ENCODE results near the gene MARCHF3. TPM values are rescaled to one million over a fixed set of nuclear protein-coding genes. Genes with fewer than 3 reads are reported as not detected.

Gene MARCHF3
- total and polyA plus RNA-seq, 2 donors (not counting 3 experiments of a cell fraction or from before 2014, with no cell fraction given), result 31.9 to 35.0 TPM

GRCh38 chr5:126972062-126972895 is 58.1 kb downstream of the MARCHF3 start:
- H3K4me1 ChIP-seq (ENCODE audit: control insufficient read depth, extremely low read depth, insufficient read depth, low read length), result peaks cover 27% of the 10 kb centered on the region
- H3K4me3 ChIP-seq (replicated peaks in 1 of 3; ENCODE audit: insufficient read depth in 1 of 3, low read depth in 1 of 3, low read length in 3 of 3), result no peak overlapping the region
- H3K79me2 ChIP-seq (ENCODE audit: control insufficient read depth, insufficient read depth, low read length), result peaks cover 49% of the 10 kb centered on the region
- peak overlapping the region; percentile 29 for H3K4me2 ChIP-seq (ENCODE audit: insufficient read depth, low read length)
- FAIRE-seq (no peak), DNase-seq (ENCODE audit: low read depth, low spot score) (peak; percentile 42)
- POLR2A ChIA-PET, result no interaction called here
- TF ChIP-seq JUN (IDR thresholded peaks at IDR 0.05; ENCODE audit: borderline replicate concordance, insufficient read depth, insufficient read length, low read depth) (no peak), POLR2A (IDR thresholded peaks at IDR 0.05; ENCODE audit: low read depth, low read length) (no peak), GATA2 (IDR thresholded peaks at IDR 0.05; ENCODE audit: insufficient read depth, insufficient read length, low read depth, low read length) (peak; percentile 27)
- no peaks in the 10 kb centered on the region for H3K27me3 ChIP-seq (ENCODE audit: control insufficient read depth in 2 of 2, insufficient read depth in 2 of 2, low read length in 2 of 2)
- no peak overlapping the region for H2AFZ ChIP-seq (ENCODE audit: low read depth, low read length)
- CTCF ChIA-PET, result interaction anchor here (1.0 to 1.5 kb wide), 5 partner anchors 9 to 161 kb away, joined by 3 to 5 read pairs (median 3); no protein-coding TSS in a partner anchor
- no peak overlapping the region for H3K27ac ChIP-seq (ENCODE audit: insufficient read depth, low read depth, low read length)
- no peaks in the 10 kb centered on the region for H3K9me1 ChIP-seq (replicated peaks; ENCODE audit: control insufficient read depth, extremely low read depth, insufficient read depth, low read length)
- BruUV-seq (replicated peaks), result no TSS peak
- no peaks in the 10 kb centered on the region for H3K9me3 ChIP-seq (replicated peaks; ENCODE audit: control insufficient read depth, insufficient read depth, low read length)
- no peak overlapping the region for H3K9ac ChIP-seq (replicated peaks; ENCODE audit: extremely low read depth, insufficient read depth, low read length)
- no peaks in the 10 kb centered on the region for H3K36me3 ChIP-seq (ENCODE audit: control insufficient read depth in 2 of 2, extremely low read depth in 1 of 2, insufficient read depth in 2 of 2, low read length in 2 of 2)
- intact Hi-C loops (cut with micrococcal nuclease), result loop anchor here (5.0 kb wide), 1 partner anchor 255 kb away; no protein-coding TSS in a partner anchor
- H4K20me1 ChIP-seq (replicated peaks; ENCODE audit: control insufficient read depth, extremely low read depth, insufficient read depth, low read length), result no peaks in the 10 kb centered on the region
- dilution Hi-C loops (cut with MboI; ENCODE audit: extremely low pct_ligation_motif_present, low sequenced_read_pairs), result no loop called here

- FAIRE-seq (no peak), DNase-seq (ENCODE audit: low read depth, low spot score) (peak; percentile 51)
- H4K20me1 ChIP-seq (replicated peaks; ENCODE audit: control insufficient read depth, extremely low read depth, insufficient read depth, low read length), result no peaks in the 10 kb centered on the region
- H3K79me2 ChIP-seq (ENCODE audit: control insufficient read depth, insufficient read depth, low read length), result peaks cover 44% of the 10 kb centered on the region
- no peak overlapping the region for H2AFZ ChIP-seq (ENCODE audit: low read depth, low read length)
- intact Hi-C loops (cut with micrococcal nuclease) (loop anchor here (5.0 kb wide), 1 partner anchor 256 kb away; no protein-coding TSS in a partner anchor), dilution Hi-C loops (cut with MboI; ENCODE audit: extremely low pct_ligation_motif_present, low sequenced_read_pairs) (no loop called here)
- POLR2A ChIA-PET, result no interaction called here
- CTCF ChIA-PET, result interaction anchor here (1.0 to 1.5 kb wide), 5 partner anchors 8 to 160 kb away, joined by 3 to 5 read pairs (median 3); no protein-coding TSS in a partner anchor
- peak overlapping the region; percentile 25 for H3K27ac ChIP-seq (ENCODE audit: insufficient read depth, low read depth, low read length)
- peak overlapping the region; percentile 37 for H3K4me2 ChIP-seq (ENCODE audit: insufficient read depth, low read length)
- no peaks in the 10 kb centered on the region for H3K27me3 ChIP-seq (ENCODE audit: control insufficient read depth in 2 of 2, insufficient read depth in 2 of 2, low read length in 2 of 2)
- H3K9me3 ChIP-seq (replicated peaks; ENCODE audit: control insufficient read depth, insufficient read depth, low read length), result no peaks in the 10 kb centered on the region
- no peak overlapping the region for H3K4me3 ChIP-seq (replicated peaks in 1 of 3; ENCODE audit: insufficient read depth in 1 of 3, low read depth in 1 of 3, low read length in 3 of 3)
- no peak overlapping the region for H3K9ac ChIP-seq (replicated peaks; ENCODE audit: extremely low read depth, insufficient read depth, low read length)
- H3K36me3 ChIP-seq (ENCODE audit: control insufficient read depth in 2 of 2, extremely low read depth in 1 of 2, insufficient read depth in 2 of 2, low read length in 2 of 2), result no peaks in the 10 kb centered on the region
- BruUV-seq (replicated peaks), result no TSS peak
- TF ChIP-seq GATA2 (IDR thresholded peaks at IDR 0.05; ENCODE audit: insufficient read depth, insufficient read length, low read depth, low read length) (peak; percentile 25), EZH2 (IDR thresholded peaks at IDR 0.05; ENCODE audit: borderline replicate concordance, low read depth, low read length, severe bottlenecking) (no peak), MYC (IDR thresholded peaks at IDR 0.05; ENCODE audit: low read depth, low read length) (no peak)
- no peaks in the 10 kb centered on the region for H3K9me1 ChIP-seq (replicated peaks; ENCODE audit: control insufficient read depth, extremely low read depth, insufficient read depth, low read length)
- peaks cover 27% of the 10 kb centered on the region for H3K4me1 ChIP-seq (ENCODE audit: control insufficient read depth, extremely low read depth, insufficient read depth, low read length)
These were observed 58.8 kb downstream of the MARCHF3 start for GRCh38 chr5:126971455-126972031.

Data from endothelial cell of umbilical vein (primary cell).